EL (cell line): ENCODE measurements around the gene NLRC5.
A peak's percentile ranks its signal among the peaks of the same experiment; 100 is the strongest.

ENCODE experiments used
- DNase-seq: peaks from one replicate; pipeline ENCODE4 v3.0.0-alpha.2; 2016

NLRC5 gene

DNA sequence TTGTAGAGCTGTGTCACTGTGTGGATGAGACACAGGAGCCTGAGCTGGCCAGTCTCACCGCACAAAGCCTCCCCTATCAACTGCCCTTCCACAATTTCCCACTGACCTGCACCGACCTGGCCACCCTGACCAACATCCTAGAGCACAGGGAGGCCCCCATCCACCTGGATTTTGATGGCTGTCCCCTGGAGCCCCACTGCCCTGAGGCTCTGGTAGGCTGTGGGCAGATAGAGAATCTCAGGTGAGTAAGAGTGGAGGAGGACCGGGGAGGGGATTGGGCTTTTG is 37.4 kb downstream of the NLRC5 start:
- no peak for DNase-seq

DNA sequence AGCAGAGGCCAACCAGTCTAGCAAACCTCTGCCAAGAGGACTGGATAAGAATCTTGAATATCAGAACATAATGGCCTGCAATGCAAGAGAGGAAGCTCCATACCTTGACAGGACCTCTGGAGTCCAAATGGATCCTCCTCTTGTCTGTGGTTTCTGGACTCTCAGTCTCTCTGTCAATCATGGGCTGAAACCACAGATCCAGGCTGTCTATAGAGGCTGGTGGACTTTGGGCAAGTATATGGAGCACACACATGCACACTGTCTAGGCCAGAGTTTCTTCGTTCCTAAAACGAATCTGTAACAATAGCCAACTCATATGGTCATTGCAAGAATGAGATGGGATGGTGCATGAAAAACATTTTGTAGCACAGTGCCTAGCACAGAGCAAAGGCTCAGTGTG is 37.7 kb downstream of the NLRC5 start:
- no peak for DNase-seq

DNA sequence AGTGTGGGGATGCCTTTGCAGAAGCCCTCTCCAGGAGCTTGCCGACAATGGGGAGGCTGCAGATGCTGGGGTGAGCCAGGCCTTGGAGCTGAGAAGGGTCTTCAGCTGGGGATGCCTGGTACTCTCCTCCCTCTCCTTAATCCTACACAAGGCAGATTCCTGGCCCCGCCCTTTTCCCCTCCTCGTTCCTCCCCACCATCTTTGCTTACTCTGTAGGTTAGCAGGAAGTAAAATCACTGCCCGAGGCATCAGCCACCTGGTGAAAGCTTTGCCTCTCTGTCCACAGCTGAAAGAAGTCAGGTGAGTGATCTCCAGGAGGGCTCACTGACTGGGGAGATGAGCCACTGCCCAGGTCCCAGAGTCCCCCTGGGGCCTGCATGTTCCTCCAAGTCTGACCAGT is 38.7 kb downstream of the NLRC5 start:
- DNase-seq: no peak

DNA sequence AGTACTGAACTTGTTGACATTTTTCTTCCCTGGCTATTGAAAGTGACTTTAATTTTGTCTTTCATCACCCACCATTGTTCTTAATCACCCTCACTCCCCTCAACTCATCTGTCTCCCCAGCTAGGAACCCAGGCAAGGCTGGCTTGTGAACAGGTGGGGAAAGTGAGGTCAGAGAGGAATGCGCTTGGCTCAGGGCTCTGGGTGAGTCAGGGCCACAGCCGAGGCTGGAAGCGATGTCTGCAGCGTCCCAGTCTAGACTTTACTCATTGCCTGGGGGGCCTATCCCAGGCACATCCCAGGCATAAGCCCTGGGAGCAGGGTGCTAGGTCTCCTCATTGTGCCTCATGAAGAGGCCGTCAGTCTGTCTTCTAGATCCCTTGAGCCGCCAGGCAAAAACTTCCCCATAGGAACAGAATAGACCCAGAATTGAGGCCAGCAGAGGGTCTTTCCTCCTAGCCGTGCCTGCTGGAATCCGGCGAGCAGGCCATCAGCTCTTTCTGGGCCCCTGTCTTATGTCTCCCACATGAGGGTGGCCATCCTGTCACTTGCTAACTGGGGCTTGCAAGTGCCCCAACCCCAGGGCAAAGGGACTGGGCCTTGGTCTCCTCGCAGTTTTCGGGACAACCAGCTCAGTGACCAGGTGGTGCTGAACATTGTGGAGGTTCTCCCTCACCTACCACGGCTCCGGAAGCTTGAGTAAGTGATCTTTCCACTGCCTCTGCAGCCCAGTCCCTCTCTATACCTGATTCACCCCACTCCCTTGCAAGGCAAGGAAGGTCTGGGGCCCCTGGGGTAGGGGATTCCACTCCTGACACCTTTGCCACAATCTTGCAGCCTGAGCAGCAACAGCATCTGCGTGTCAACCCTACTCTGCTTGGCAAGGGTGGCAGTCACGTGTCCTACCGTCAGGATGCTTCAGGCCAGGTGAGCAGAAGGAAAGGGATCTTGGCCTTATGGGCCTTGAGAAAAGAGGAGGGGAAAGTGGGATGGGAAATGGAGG is 40.1 kb downstream of the NLRC5 start:
- DNase-seq: peak; percentile 76

DNA sequence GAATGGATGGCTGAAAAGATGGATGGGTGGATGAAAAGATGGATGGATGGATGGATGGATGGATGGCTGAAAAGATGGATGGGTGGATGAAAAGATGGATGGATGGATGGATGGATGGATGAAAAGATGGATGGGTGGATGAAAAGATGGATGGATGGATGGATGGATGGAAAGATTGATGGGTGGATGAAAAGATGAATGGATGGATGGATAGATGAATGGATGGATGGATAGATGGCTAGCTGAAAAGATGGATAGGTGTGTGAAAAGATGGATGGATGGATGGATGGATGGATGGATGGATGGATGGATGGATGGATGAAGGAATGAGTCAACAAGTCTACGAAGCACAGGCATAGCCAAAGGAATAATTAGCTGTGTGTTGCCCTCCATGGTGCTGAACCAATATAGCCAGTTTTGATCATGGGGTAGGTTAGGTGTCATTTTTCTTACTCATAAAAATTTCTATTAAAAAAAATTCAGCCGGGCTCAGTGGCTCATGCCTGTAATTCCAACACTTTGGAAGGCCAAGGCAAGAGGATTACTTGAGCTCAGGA is 41.1 kb downstream of the NLRC5 start:
- DNase-seq: no peak

DNA sequence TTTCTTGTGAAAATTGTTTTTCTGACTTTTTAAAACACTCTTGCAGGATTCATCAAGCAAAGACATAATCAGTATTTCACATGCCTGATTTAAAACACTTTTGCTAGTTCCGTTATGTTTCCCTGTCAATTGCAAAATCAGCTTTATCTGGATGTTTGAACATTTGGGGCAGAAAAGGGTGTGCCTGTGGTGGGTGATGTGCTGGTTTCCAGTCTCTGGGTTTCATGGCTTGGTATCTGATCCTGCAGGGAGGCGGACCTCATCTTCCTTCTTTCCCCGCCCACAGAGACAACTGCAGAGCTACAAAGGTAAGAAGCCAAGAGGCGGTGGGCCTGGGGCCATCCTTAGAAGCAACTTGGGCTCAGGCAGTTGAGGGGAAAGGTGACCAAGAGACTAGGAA is 41.8 kb downstream of the NLRC5 start:
- no peak for DNase-seq

DNA sequence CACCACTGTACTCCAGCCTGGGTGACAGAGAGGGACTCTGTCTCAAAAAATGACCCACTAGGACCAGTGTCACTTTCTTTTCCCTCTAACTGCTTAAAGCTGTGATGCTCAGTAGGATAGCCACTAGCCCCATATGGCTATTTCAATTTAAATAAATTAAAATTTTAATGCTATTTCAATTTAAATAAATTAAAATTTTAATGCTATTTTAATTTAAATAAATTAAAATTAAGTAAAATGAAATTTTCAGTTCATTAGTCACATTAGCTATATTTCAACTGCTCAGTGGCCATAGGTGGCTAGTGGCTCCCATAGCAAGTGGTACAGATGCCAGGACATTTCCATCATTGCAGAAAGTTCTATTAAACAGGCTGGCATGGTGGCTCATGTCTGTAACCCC is 43.0 kb downstream of the NLRC5 start:
- DNase-seq: no peak

DNA sequence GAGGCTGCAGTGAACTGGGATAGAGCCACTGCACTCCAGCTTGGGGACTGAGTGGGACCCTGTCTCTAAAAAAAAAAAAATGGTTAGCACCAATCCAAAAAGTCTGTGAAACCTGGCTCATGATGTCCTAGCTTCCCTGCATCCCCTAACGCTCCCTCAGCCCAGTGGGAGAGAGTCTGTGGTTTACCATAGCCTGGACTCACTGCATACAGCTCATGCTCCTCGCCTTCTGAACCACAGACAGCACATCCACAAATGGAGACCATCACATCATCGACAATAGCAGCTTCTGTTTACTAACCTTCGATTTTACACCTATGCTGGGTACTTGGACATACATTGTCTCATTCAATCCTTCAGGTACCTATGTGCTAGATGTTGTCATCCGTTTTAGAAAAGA is 43.6 kb downstream of the NLRC5 start:
- DNase-seq: no peak

DNA sequence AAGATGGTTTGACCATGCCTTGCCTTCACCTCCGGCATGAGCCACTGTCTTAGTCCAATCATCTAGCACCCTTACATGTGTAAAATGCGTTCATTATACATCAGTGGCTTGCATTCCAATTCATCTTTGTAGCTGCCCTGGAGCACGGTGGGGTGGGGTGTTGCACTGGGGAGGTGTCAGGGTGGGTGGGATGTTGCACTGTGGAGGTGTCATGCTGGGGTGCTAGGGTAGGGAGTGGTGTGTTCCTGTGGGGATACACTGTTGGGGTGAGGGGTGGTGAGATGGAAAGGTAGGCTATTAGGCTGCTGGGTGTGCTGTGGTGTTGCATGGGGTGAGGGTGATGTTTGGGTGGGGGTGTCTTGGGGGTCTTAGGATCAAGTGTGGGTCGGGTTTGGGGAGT is 47.0 kb downstream of the NLRC5 start:
- DNase-seq: no peak

DNA sequence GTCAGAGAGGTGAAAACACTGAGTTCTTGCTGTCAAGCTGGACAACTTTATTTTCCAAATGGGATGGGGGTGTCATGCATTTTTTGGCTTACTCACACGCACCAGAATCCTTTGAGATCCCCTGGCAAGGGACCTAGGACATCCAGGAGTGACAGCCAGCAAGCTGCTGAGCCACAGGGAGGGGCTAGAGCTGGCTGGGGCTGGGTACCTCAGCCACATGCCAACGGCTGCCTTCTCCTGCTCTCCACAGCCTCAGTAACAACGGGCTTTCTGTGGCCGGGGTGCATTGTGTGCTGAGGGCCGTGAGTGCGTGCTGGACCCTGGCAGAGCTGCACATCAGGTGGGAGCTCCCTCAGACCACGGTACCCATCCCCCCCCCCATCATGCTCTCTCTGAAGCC is 47.6 kb downstream of the NLRC5 start:
- no peak for DNase-seq

DNA sequence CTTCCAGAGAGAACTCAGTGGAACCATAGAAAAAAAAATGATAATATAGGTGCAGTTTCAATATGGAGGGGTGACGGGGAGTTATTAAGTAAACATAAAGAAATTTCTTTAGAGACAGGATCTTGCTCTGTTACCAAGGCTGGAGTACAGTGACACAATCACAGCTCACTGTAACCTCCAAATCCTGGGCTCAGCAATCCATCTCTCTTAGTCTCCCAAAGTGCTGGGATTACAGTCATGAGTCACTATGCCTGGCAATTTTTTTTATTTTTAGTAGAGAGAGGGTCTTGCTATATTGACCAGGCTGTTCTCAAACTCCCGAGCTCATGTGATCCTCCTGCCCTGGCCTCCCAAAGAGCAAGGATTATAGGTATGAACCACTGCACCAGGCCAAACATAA is 48.8 kb downstream of the NLRC5 start:
- peak; percentile 48 for DNase-seq

DNA sequence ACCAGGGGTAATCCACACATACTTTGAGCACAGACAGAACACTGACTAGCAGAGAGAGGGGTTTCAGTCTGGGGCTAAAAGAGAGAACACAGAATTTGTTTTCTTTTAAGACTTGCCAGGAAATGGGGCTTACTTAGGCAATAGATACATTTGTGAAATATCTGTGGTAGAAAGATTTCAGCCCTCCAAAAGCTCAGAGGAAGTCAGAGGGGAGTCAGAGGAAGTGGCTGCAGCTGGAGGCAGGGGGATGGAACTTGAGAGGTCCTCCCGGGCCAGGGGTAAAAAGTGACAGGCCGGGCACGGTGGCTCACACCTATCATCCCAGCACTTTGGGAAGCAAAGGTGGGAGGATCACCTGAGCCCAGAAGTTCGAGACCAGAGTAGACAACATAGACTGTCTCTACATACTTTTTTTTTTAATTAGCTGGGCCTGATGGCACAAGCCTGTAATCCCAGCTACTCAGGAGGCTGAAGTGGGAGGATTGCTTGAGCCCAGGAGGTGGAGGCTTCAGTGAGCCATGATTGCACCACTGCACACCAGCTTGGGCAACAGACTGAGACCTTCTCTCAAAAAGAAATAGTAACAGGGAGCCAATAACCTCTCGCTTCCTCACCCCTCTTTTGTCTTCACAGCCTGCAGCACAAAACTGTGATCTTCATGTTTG is 49.9 kb downstream of the NLRC5 start:
- DNase-seq: peak; percentile 66

DNA sequence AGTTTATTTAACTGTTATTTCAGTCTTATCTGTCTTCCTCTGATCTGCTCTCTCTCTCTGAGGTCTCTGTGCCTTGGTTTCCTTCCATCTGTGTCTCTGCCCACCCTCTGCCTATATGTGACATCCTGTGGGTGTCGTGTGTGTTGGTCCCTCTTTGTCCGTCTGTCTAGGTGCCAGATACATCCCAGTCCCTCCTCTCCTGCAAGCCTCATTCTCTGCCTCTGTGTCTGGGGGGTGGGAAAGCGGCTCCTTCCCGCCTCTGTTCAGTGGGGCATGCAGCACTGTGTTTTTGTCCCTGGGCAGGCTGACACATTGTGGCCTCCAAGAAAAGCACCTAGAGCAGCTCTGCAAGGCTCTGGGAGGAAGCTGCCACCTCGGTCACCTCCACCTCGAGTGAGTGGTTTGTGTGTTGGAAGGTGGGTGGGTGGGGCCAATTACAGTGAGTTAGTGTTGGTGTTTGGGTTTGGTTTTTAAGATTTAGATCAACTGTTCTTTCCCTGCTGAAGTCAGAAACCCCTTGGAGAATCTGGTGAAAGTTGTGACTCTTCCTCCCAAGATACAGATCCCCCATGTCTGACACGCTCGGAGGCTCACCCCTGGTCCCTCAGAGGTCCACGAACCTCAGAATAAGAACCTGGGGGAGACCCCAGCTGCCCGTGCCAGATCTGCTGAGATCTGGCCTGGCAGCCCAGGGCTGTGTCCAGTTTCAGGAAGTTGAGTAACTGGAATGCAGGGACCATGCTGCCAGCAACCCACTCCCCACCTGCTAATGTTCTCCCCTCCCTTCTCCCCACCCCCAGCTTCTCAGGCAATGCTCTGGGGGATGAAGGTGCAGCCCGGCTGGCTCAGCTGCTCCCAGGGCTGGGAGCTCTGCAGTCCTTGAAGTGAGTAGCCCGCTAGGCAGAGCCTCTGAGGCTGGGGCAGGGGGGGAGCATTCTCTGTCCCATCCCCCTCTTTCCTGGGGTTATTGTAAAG is 52.1 kb downstream of the NLRC5 start:
- DNase-seq: no peak

DNA sequence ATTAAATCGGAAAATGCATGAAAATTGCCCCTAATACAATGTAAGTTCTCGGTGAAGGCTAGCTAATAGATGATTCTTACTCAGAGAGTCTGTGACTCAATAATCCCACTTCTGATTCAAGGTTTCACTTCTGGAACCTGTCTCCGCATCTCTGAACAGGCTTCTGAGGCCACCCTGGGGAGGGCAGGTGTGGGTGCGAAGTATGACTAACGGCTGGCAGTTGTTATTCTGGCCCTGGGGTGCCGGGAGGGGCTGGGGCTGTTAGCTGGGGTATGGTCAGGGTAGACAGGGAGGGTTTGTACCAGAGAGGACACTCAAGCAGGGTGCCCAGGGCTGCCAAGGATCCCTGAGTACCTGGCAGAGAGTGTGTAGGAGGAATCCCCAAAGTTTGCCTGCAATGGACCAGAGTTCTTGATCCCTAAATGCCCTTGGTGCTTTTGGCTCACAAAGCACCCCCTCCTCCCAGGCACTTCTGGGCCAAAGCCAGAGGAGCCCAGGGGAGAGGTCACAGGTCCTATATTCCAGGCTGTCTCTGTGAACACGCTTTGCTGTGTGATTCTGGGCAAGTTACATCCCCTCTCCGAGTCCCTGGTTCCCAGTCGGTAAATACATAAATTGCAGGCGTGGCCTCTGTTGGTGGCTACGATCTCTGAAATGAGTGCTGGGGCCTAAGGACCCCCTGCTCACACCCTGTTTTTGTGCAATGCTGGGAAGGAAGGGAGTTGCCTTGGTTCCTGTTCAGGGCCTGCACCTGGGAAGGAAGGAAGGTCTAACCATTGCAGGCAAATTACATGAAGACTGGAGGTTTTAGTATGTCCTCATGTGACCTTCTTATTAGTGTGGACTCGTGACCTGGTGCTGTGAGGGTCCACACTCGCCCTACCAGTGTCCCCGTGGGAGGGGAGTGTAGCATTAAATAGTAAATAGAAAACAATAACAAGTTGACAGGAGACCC is 53.1 kb downstream of the NLRC5 start:
- DNase-seq: no peak

DNA sequence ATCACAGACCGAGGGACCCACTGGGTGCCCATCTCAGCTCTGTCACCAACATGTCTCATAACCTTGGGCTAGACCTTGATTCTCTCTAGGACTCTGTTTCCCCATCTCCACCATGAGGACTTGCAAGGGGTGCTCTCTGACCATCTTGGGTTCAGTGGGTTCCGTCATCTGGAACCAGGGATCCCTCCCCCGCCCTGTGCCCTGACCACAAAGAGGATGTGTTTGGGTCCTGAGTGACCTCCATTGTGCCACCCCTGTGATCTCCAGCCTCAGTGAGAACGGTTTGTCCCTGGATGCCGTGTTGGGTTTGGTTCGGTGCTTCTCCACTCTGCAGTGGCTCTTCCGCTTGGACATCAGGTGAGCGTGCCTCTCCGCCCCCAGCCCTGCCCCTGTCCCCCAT is 53.9 kb downstream of the NLRC5 start:
- DNase-seq: no peak

DNA sequence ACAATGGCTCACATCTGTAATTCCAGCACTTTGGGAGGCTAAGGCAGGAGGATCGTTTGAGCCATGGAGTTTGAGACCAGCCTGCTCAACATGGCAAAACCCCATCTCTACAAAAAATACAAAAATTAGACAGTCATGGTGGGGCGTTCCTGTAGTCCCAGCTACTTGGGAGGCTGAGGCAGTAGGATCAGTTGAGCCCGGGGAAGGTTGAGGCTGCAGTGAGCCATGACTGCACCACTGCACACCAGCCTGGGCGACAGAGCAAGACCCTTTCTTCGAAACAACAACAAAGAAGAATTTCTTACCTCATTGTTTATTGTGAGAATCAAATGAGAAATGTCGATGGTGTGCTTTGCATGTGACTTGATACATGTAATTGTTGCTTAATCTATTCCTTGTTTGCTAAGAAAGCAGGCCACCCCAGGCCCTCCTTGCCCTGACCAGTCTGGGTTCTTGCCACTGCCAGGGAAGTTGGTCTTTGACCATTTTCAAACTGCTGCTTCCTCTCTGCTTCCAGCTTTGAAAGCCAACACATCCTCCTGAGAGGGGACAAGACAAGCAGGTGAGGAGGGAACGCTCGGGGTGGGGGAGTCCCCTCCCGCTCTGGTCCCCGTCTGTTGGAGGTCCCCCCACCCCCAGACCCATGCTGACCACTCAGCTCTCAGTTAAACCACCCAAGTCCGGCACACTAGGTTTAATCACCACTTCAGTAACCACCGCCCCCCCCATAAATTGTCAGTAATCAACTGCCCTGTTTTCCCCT is 55.8 kb downstream of the NLRC5 start:
- DNase-seq: no peak

DNA sequence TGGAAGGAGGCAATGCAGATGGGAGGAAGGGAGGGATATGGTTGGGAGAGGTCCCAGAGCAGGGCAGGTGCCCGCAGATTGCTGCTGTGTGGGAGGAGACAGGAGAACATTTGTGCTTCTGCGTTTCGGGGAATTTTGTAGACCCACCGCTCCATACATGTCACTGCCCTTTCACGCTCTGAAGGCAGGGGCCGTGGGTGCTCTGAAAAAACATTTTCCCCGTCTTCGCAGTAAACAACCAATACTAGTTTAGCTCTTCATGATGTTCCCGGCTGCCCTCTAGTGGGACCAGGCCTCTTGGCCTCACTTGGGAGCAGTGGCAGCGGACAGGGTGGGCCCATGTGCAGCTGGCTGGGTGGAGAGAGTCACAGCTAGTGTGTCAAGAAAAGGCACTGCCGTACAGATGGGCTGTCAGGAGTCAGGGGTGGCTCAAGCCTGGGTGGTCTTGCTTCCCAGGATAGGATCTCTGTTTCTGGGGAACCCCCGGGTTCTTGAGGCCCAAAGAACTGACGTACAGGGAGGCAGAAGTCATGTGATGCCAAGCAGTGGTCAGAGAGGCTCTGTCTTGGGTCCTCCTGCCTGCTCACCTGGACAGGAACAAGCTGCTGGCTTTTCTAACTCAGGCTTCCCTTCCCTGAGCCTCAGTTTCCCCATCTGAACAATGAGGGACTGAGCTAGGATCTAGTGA is 56.5 kb downstream of the NLRC5 start:
- DNase-seq: peak; percentile 15

DNA sequence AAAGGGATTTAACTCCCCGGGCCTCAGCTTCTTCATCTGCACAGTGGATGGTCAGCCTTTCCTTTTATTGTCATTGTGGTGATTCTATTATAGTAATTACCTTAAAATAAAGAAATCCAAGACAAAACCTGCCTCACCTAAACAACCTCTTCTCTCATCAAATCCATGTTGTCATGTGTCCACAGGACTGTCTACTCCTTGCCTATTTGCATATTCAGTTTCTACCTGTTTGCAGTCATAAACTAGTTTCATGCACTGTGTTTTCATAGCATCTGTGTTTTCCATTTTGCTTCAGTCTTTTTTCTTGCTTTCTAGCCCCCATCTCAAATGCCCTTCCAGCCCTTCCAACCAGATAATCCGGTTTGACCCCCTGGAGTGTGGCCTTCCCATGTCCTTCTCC is 58.7 kb downstream of the NLRC5 start:
- DNase-seq: no peak

DNA sequence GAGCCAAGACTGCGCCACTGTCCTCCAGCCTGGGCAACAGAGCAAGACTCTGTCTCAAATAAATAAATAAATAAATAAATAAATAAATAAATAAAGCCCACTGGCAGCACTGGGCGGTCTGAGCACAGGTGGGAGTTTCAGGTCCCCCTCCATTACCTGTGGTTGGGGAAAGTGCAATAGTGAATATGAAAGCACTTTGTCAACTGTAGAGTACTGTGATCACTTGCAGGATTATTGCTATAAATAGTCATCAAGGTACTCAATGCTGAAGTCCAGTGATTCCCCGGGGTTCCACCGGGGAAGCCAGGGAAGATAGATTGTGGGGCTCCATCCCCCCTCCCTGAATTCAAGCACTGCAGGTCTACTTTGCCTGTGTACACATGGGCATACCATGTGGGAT is 60.3 kb downstream of the NLRC5 start:
- DNase-seq: no peak

DNA sequence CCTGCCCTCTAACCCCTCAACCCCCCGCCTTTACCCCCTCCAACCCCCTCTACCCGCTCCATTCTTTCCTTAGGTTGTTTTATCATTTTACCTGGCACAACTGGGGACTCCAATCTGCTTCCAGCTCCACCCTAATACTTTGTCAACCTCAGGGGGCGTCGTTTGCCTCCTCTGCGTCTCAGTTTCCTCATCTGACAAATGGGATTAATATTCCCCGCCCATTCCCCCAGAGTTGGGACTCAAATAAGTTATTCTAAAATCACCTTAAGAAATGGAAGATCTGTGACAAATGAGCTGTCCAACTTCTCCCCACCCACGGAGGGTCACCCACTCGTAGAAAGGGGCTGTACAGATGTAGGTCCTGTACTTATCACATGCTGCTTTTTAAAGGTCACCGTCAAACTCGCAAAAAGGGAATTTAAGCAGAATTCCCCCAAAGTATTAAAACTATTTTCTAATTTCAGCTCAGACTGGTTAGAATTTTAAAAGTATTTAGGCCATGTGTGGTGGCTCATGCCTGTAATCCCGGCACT is 62.4 kb downstream of the NLRC5 start:
- DNase-seq: no peak
